PC-3 (cell line): Measurements from ENCODE around the gene ZNF784.

Experiments used
- EZH2 ChIP-seq: fragments of 300-600 bp; sonication (generic); IDR thresholded peaks from one replicate; pipeline ENCODE4 v1.6.1; 2017; ENCODE audit warnings: antibody characterized with exemption, mild to moderate bottlenecking, low read length; ENCODE audit not compliant: unreplicated experiment
- TF ChIP-seq, protein P1 (sequence below): fragments of 300-600 bp; sonication (generic); conservative IDR thresholded peaks from 2 replicates; pipeline ENCODE4 v1.5.1; 2017; ENCODE audit warnings: antibody characterized with exemption, low read depth, mild to moderate bottlenecking, low read length

- TF ChIP-seq, protein P1, sequence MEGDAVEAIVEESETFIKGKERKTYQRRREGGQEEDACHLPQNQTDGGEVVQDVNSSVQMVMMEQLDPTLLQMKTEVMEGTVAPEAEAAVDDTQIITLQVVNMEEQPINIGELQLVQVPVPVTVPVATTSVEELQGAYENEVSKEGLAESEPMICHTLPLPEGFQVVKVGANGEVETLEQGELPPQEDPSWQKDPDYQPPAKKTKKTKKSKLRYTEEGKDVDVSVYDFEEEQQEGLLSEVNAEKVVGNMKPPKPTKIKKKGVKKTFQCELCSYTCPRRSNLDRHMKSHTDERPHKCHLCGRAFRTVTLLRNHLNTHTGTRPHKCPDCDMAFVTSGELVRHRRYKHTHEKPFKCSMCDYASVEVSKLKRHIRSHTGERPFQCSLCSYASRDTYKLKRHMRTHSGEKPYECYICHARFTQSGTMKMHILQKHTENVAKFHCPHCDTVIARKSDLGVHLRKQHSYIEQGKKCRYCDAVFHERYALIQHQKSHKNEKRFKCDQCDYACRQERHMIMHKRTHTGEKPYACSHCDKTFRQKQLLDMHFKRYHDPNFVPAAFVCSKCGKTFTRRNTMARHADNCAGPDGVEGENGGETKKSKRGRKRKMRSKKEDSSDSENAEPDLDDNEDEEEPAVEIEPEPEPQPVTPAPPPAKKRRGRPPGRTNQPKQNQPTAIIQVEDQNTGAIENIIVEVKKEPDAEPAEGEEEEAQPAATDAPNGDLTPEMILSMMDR = no peak
- TF ChIP-seq EZH2 = no peak
Measured at GRCh38 chr19:55624109-55625003, at the start of gene ZNF784.
